A673 (cell line): Measurements from ENCODE around the gene TTC7B. TPM values are rescaled to one million over a fixed set of nuclear protein-coding genes. Genes with fewer than 3 reads are reported as not detected.

Source experiments
- BruUV-seq: library from RNA; stranded (reverse); fragments of 400-500 nt; replicated peaks from 2 replicates; lab custom pipeline; 2021; lab: Mats Ljungman, UMichigan
- CTCF ChIA-PET: fragments of 300-600 bp; sonication (Branson Sonifier 250); formaldehyde crosslinking; loops from one replicate; lab custom pipeline; 2022; ENCODE audit warnings: antibody characterized with exemption; lab: Charles Lee
- POLR2A ChIA-PET: fragments of 300-600 bp; sonication (Branson Sonifier 250); formaldehyde crosslinking; loops from one replicate; lab custom pipeline; 2022; ENCODE audit warnings: antibody characterized with exemption; ENCODE audit not compliant: low non-redundant PET; lab: Charles Lee
- DNase-seq: peaks from one replicate; pipeline ENCODE4 v3.0.0-alpha.2; 2015; ENCODE audit warnings: low spot score
- H3K27ac ChIP-seq: fragments of 200-600 bp; sonication (generic); 2 replicates; pipeline ENCODE4 v1.5.1; 2016; ENCODE audit warnings: mixed run types, low read depth, mild to moderate bottlenecking, mixed read lengths, antibody characterized with exemption, low read length; ENCODE audit not compliant: poor library complexity, severe bottlenecking
- H3K27me3 ChIP-seq: fragments of 200-600 bp; sonication (generic); replicated peaks from 2 replicates; pipeline ENCODE4 v1.6.1; 2017; ENCODE audit warnings: mixed run types, low read depth, mild to moderate bottlenecking, mixed read lengths, antibody characterized with exemption, low read length; ENCODE audit not compliant: insufficient read depth, poor library complexity
- H3K36me3 ChIP-seq: fragments of 200-600 bp; sonication (generic); 2 replicates; pipeline ENCODE4 v1.6.1; 2016; ENCODE audit warnings: mixed run types, mild to moderate bottlenecking, mixed read lengths, antibody characterized with exemption, low read length; ENCODE audit not compliant: insufficient read depth, poor library complexity, severe bottlenecking
- H3K4me1 ChIP-seq: fragments of 200-600 bp; sonication (generic); 2 replicates; pipeline ENCODE4 v1.6.1; 2017; ENCODE audit warnings: mixed run types, mild to moderate bottlenecking, mixed read lengths, antibody characterized with exemption, low read length; ENCODE audit not compliant: insufficient read depth, poor library complexity, severe bottlenecking
- H3K4me3 ChIP-seq: fragments of 200-600 bp; sonication (generic); 2 replicates; pipeline ENCODE4 v1.5.1; 2016; ENCODE audit warnings: low read depth, mixed run types, mild to moderate bottlenecking, mixed read lengths, low read length; ENCODE audit not compliant: poor library complexity, severe bottlenecking
- H3K9me3 ChIP-seq: fragments of 200-600 bp; sonication (generic); 2 replicates; pipeline ENCODE4 v1.6.1; 2016; ENCODE audit warnings: mixed run types, low read depth, mild to moderate bottlenecking, mixed read lengths, antibody characterized with exemption, low read length; ENCODE audit not compliant: poor library complexity, severe bottlenecking
- CTCF ChIP-seq: fragments of 300-800, 200-600 bp; sonication (generic); conservative IDR thresholded peaks from 2 replicates; pipeline ENCODE4 v1.5.1; 2017; ENCODE audit warnings: low read depth, mild to moderate bottlenecking, antibody characterized with exemption, low read length, moderate library complexity, mixed read lengths
- EZH2 ChIP-seq: fragments of 200-600 bp; sonication (generic); IDR thresholded peaks from 2 replicates; pipeline ENCODE4 v1.6.1; 2017; ENCODE audit warnings: borderline replicate concordance, low read depth, mild to moderate bottlenecking, mixed read lengths, antibody characterized with exemption, low read length; ENCODE audit not compliant: poor library complexity, severe bottlenecking
- intact Hi-C: fragments of 100-400 bp; cut with micrococcal nuclease; formaldehyde crosslinking; loops from one replicate; pipeline ENCODE4 v1.10.0; 2022; ENCODE audit not compliant: unreplicated experiment
- total RNA-seq: library from RNA; stranded (reverse); gene quantifications from 2 replicates; pipeline ENCODE4 v1.2.3, GENCODE V29; 2021

TTC7B gene
- total RNA-seq, 1 experiment from 2014 or later: 39.2 TPM

GRCh38 chr14:90545382-90545781 is 270.8 kb downstream of the TTC7B start:
- no peak for DNase-seq
- intact Hi-C loops: no loop called here
- no TSS peak for BruUV-seq
- no peaks in the 10 kb centered on the region for H3K4me1 ChIP-seq
- TF ChIP-seq CTCF (no peak), EZH2 (no peak)
- ChIA-PET POLR2A (no interaction called here), CTCF (no interaction called here)
- no peaks in the 10 kb centered on the region for H3K36me3 ChIP-seq
- no peak overlapping the region for H3K27ac ChIP-seq
- H3K27me3 ChIP-seq: no peaks in the 10 kb centered on the region
- H3K9me3 ChIP-seq: no peaks in the 10 kb centered on the region
- no peak overlapping the region for H3K4me3 ChIP-seq

GRCh38 chr14:90544971-90545370 is 271.3 kb downstream of the TTC7B start:
- ChIA-PET CTCF (no interaction called here), POLR2A (no interaction called here)
- Histone ChIP-seq H3K4me1 (no peaks in the 10 kb centered on the region), H3K36me3 (no peaks in the 10 kb centered on the region), H3K27ac (no peak overlapping the region), H3K27me3 (no peaks in the 10 kb centered on the region), H3K4me3 (no peak overlapping the region), H3K9me3 (no peaks in the 10 kb centered on the region)
- DNase-seq: no peak
- intact Hi-C loops: no loop called here
- BruUV-seq: no TSS peak
- TF ChIP-seq CTCF (no peak), EZH2 (no peak)

DNA sequence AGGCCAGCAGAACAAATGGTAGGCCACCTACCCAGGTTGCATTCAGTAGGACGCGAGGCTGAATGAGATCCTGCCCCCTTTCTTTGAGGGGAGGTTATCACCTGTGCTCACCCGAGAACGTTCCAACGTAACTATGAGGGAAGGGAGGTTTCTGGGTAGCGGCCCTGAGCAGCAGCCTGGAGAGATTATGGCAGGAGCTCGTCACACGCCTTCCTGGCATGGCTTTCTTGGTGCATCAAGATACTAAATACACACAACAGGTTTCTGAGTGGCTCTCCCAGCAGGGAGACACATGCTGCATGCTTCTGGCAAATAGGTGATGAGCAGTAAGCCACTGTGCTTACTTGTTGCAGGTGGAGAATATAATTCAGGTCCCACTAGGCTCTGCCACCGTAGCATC is 271.7 kb downstream of the TTC7B start:
- Histone ChIP-seq H3K9me3 (no peaks in the 10 kb centered on the region), H3K36me3 (no peaks in the 10 kb centered on the region), H3K4me3 (no peak overlapping the region), H3K27me3 (no peaks in the 10 kb centered on the region), H3K4me1 (no peaks in the 10 kb centered on the region), H3K27ac (no peak overlapping the region)
- DNase-seq: no peak
- no TSS peak for BruUV-seq
- intact Hi-C loops: no loop called here
- ChIA-PET POLR2A (no interaction called here), CTCF (no interaction called here)
- TF ChIP-seq EZH2: no peak
- TF ChIP-seq CTCF: no peak
